Measurements from ENCODE around the gene RBCK1. TPM values are rescaled to one million over a fixed set of nuclear protein-coding genes. Genes with fewer than 3 reads are reported as not detected.
"Not testable (repeated sequence)": the region's sequence is repeated elsewhere in the genome, so short reads cannot be mapped to it uniquely, and the experiment has no call there.

The RBCK1 gene
- total RNA-seq, 2 donors from 2014 or later: 41.6 to 43.5 TPM

- intact Hi-C loops (cut with DNase I): no loop called here
- no peak for DNase-seq
- peak; percentile 31 to 64 for ATAC-seq
These were observed 37.6 kb downstream of the RBCK1 start for GRCh38 chr20:445514-446336.

- ATAC-seq; DNase-seq; intact Hi-C loops (cut with DNase I): not testable (repeated sequence)
These were observed 43.9 kb downstream of the RBCK1 start for GRCh38 chr20:452021-452420.

- DNase-seq (no peak), ATAC-seq (no peak)
- intact Hi-C loops (cut with DNase I): no loop called here
These were observed 46.9 kb downstream of the RBCK1 start for GRCh38 chr20:454951-455350.

GRCh38 chr20:458776-459175 lies 50.7 kb downstream of the RBCK1 start:
- ATAC-seq (no peak), DNase-seq (no peak)
- intact Hi-C loops (cut with DNase I): no loop called here

- ATAC-seq (no peak), DNase-seq (no peak)
- intact Hi-C loops (cut with DNase I): no loop called here
These were observed 52.1 kb downstream of the RBCK1 start for GRCh38 chr20:460180-460579.

- intact Hi-C loops (cut with DNase I): no loop called here
- no peak for ATAC-seq
These were observed 52.6 kb downstream of the RBCK1 start for GRCh38 chr20:460707-461106.

GRCh38 chr20:461254-462198 lies 53.4 kb downstream of the RBCK1 start:
- DNase-seq (peak; percentile 69), ATAC-seq (peak; percentile 67 to 75)
- intact Hi-C loops (cut with DNase I): no loop called here

More at GRCh38 chr20:460707-461106, 52.6 kb downstream of the RBCK1 start:
- DNase-seq: no peak

GRCh38 chr20:462199-462991 lies 54.3 kb downstream of the RBCK1 start, which contains the start of gene TBC1D20:
TBC1D20 (minus strand) TSS chr20:462533; CDS start chr20:462405, 128 bp downstream.
- intact Hi-C loops (cut with DNase I): no loop called here
- ATAC-seq: peak; percentile 98
- DNase-seq: peak; percentile 89

GRCh38 chr20:467755-468154 lies 59.7 kb downstream of the RBCK1 start:
- DNase-seq (no peak), ATAC-seq (no peak)
- intact Hi-C loops (cut with DNase I): no loop called here

- intact Hi-C loops (cut with DNase I): no loop called here
- no peak for ATAC-seq
- no peak for DNase-seq
These were observed 61.8 kb downstream of the RBCK1 start for GRCh38 chr20:469746-470490.

GRCh38 chr20:472137-472846 lies 64.2 kb downstream of the RBCK1 start:
- intact Hi-C loops (cut with DNase I): no loop called here
- ATAC-seq (no peak), DNase-seq (no peak)

GRCh38 chr20:472889-473292 lies 64.8 kb downstream of the RBCK1 start:
- intact Hi-C loops (cut with DNase I): no loop called here
- DNase-seq (no peak), ATAC-seq (no peak)

GRCh38 chr20:474581-474980 lies 66.5 kb downstream of the RBCK1 start:
- no peak for DNase-seq
- intact Hi-C loops (cut with DNase I): no loop called here

GRCh38 chr20:475463-476357 lies 67.6 kb downstream of the RBCK1 start:
- ATAC-seq (peak in 1 of 2 donors; percentile 60), DNase-seq (no peak)
- intact Hi-C loops (cut with DNase I): loop anchor here in 1 of 2 donors (5.0 kb wide), 1 partner anchor 118 kb away; no protein-coding TSS in a partner anchor

More at GRCh38 chr20:474581-474980, 66.5 kb downstream of the RBCK1 start:
- ATAC-seq: no peak

- intact Hi-C loops (cut with DNase I): loop anchor here in 1 of 2 donors (5.0 kb wide), 1 partner anchor 119 kb away; no protein-coding TSS in a partner anchor
- DNase-seq, ATAC-seq: not testable (repeated sequence)
These were observed 68.6 kb downstream of the RBCK1 start for GRCh38 chr20:476561-477249.
